ENCODE results near the gene IGDCC3. TPM values are rescaled to one million over a fixed set of nuclear protein-coding genes. Genes with fewer than 3 reads are reported as not detected.
A peak's percentile ranks its signal among the peaks of the same experiment; 100 is the strongest.

Gene IGDCC3
- total and polyA plus RNA-seq, 2 donors from 2014 or later: 0.22 to 0.49 TPM

GRCh38 chr15:65334586-65335231 is 43.1 kb downstream of the IGDCC3 start:
- intact Hi-C loops (cut with DNase I): no loop called here
- peak in 4 of 5 donors; percentile 55 to 62 (median 58) for DNase-seq
- FAIRE-seq: no peak

GRCh38 chr15:65333856-65334255 is 43.9 kb downstream of the IGDCC3 start:
- Histone ChIP-seq H3K9me3 (ENCODE audit: control insufficient read depth in 2 of 3, insufficient read depth in 1 of 3, low read length in 3 of 3) (no peaks in the 10 kb centered on the region), H3K9ac (ENCODE audit: low read length in 3 of 3) (no peak overlapping the region), H3K27me3 (ENCODE audit: control insufficient read depth, insufficient read depth, low read length) (no peaks in the 10 kb centered on the region), H3K4me3 (ENCODE audit: low read length in 3 of 3) (no peak overlapping the region), H3K4me1 (ENCODE audit: control insufficient read depth in 2 of 3, insufficient read depth in 2 of 3, low read depth in 1 of 3, low read length in 3 of 3) (no peaks in the 10 kb centered on the region), H3K27ac (ENCODE audit: low read depth in 2 of 2, low read length in 2 of 2) (no peak overlapping the region), H3K36me3 (ENCODE audit: control insufficient read depth in 2 of 3, insufficient read depth in 3 of 3, low read length in 3 of 3) (no peaks in the 10 kb centered on the region)
- DNase-seq: peak in 2 of 5 donors; percentile 18 to 48
- no peak for TF ChIP-seq CTCF (IDR thresholded peaks at IDR 0.05; ENCODE audit: borderline replicate concordance, extremely low read depth, insufficient read depth)
- intact Hi-C loops (cut with DNase I): no loop called here
- no peak for FAIRE-seq

More at GRCh38 chr15:65334586-65335231, 43.1 kb downstream of the IGDCC3 start:
- Histone ChIP-seq H3K4me3 (ENCODE audit: low read length in 3 of 3) (no peak overlapping the region), H3K36me3 (ENCODE audit: control insufficient read depth in 2 of 3, insufficient read depth in 3 of 3, low read length in 3 of 3) (no peaks in the 10 kb centered on the region), H3K4me1 (ENCODE audit: control insufficient read depth in 2 of 3, insufficient read depth in 2 of 3, low read depth in 1 of 3, low read length in 3 of 3) (peaks cover 0 to 1% (median 0%) of the 10 kb centered on the region in 3 donors), H3K27ac (ENCODE audit: low read depth in 2 of 2, low read length in 2 of 2) (no peak overlapping the region), H3K9ac (ENCODE audit: low read length in 3 of 3) (no peak overlapping the region), H3K27me3 (ENCODE audit: control insufficient read depth, insufficient read depth, low read length) (no peaks in the 10 kb centered on the region), H3K9me3 (ENCODE audit: control insufficient read depth in 2 of 3, insufficient read depth in 1 of 3, low read length in 3 of 3) (no peaks in the 10 kb centered on the region)
- TF ChIP-seq CTCF (IDR thresholded peaks at IDR 0.05; ENCODE audit: borderline replicate concordance, extremely low read depth, insufficient read depth): no peak

- Histone ChIP-seq H3K27ac (ENCODE audit: low read depth in 2 of 2, low read length in 2 of 2) (no peak overlapping the region), H3K27me3 (ENCODE audit: control insufficient read depth, insufficient read depth, low read length) (no peaks in the 10 kb centered on the region), H3K36me3 (ENCODE audit: control insufficient read depth in 2 of 3, insufficient read depth in 3 of 3, low read length in 3 of 3) (no peaks in the 10 kb centered on the region), H3K4me3 (ENCODE audit: low read length in 3 of 3) (no peak overlapping the region), H3K9me3 (ENCODE audit: control insufficient read depth in 2 of 3, insufficient read depth in 1 of 3, low read length in 3 of 3) (no peaks in the 10 kb centered on the region), H3K4me1 (ENCODE audit: control insufficient read depth in 2 of 3, insufficient read depth in 2 of 3, low read depth in 1 of 3, low read length in 3 of 3) (no peaks in the 10 kb centered on the region), H3K9ac (ENCODE audit: low read length in 3 of 3) (no peak overlapping the region)
- intact Hi-C loops (cut with DNase I): no loop called here
- no peak for FAIRE-seq
- TF ChIP-seq CTCF (IDR thresholded peaks at IDR 0.05; ENCODE audit: borderline replicate concordance, extremely low read depth, insufficient read depth): no peak
- peak in 2 of 5 donors; percentile 60 to 69 for DNase-seq
Observed at GRCh38 chr15:65333148-65333820, 44.5 kb downstream of the IGDCC3 start.
